ENCODE measurements around the gene DGKB. TPM values are rescaled to one million over a fixed set of nuclear protein-coding genes. Genes with fewer than 3 reads are reported as not detected.

The DGKB gene
- total and polyA plus RNA-seq, 2 experiments from 2014 or later: 0.28 to 1.7 TPM

- 73% methylated on average over 2 of the region's 2 CpGs for WGBS (ENCODE audit: low lambda C conversion rate, missing lambda C conversion rate)
Measured at GRCh38 chr7:14773729-14774271, 128.8 kb downstream of the DGKB start.

GRCh38 chr7:14770614-14771013, 131.9 kb downstream of the DGKB start:
- no peaks in the 10 kb centered on the region for H3K79me2 ChIP-seq
- no peaks in the 10 kb centered on the region for H3K9me3 ChIP-seq (ENCODE audit: low read depth)
- WGBS (ENCODE audit: low lambda C conversion rate, missing lambda C conversion rate): 91% methylated on average over 2 of the region's 2 CpGs
- H2AFZ ChIP-seq: no peak overlapping the region
- no peak overlapping the region for H3K4me2 ChIP-seq
- H3K36me3 ChIP-seq (replicated peaks; ENCODE audit: insufficient read depth, low read depth): no peaks in the 10 kb centered on the region
- H3K27ac ChIP-seq: no peak overlapping the region
- H3K4me3 ChIP-seq: no peak overlapping the region
- no peaks in the 10 kb centered on the region for H4K20me1 ChIP-seq (ENCODE audit: insufficient read depth, poor library complexity, severe bottlenecking)
- H3K9me2 ChIP-seq (replicated peaks; ENCODE audit: insufficient read depth): no peaks in the 10 kb centered on the region
- TF ChIP-seq CTCF (IDR thresholded peaks at IDR 0.05; ENCODE audit: poor library complexity) (no peak), EZH2 (IDR thresholded peaks at IDR 0.05; ENCODE audit: borderline replicate concordance) (no peak), EZH2phosphoT487 (IDR thresholded peaks at IDR 0.05; ENCODE audit: low read depth, severe bottlenecking, unreplicated experiment) (no peak)
- DNase-seq (ENCODE audit: low spot score): no peak
- no peaks in the 10 kb centered on the region for H3K27me3 ChIP-seq
- no peaks in the 10 kb centered on the region for H3K4me1 ChIP-seq (ENCODE audit: insufficient read depth)

More at GRCh38 chr7:14773729-14774271, 128.8 kb downstream of the DGKB start:
- H3K79me2 ChIP-seq: no peaks in the 10 kb centered on the region
- no peaks in the 10 kb centered on the region for H3K36me3 ChIP-seq (replicated peaks; ENCODE audit: insufficient read depth, low read depth)
- no peaks in the 10 kb centered on the region for H3K27me3 ChIP-seq
- H4K20me1 ChIP-seq (ENCODE audit: insufficient read depth, poor library complexity, severe bottlenecking): no peaks in the 10 kb centered on the region
- no peak for DNase-seq (ENCODE audit: low spot score)
- no peak overlapping the region for H3K27ac ChIP-seq
- H3K4me1 ChIP-seq (ENCODE audit: insufficient read depth): no peaks in the 10 kb centered on the region
- TF ChIP-seq EZH2 (IDR thresholded peaks at IDR 0.05; ENCODE audit: borderline replicate concordance): no peak
- TF ChIP-seq CTCF (IDR thresholded peaks at IDR 0.05; ENCODE audit: poor library complexity): no peak
- no peak for TF ChIP-seq EZH2phosphoT487 (IDR thresholded peaks at IDR 0.05; ENCODE audit: low read depth, severe bottlenecking, unreplicated experiment)
- no peaks in the 10 kb centered on the region for H3K9me3 ChIP-seq (ENCODE audit: low read depth)
- H3K4me2 ChIP-seq: no peak overlapping the region
- no peak overlapping the region for H2AFZ ChIP-seq
- no peaks in the 10 kb centered on the region for H3K9me2 ChIP-seq (replicated peaks; ENCODE audit: insufficient read depth)
- no peak overlapping the region for H3K4me3 ChIP-seq

GRCh38 chr7:14769261-14769660, 133.3 kb downstream of the DGKB start:
- WGBS (ENCODE audit: low lambda C conversion rate, missing lambda C conversion rate): 70% methylated on average over 2 of the region's 2 CpGs
- Histone ChIP-seq H3K9me3 (ENCODE audit: low read depth) (no peaks in the 10 kb centered on the region), H3K27ac (no peak overlapping the region), H3K27me3 (no peaks in the 10 kb centered on the region), H4K20me1 (ENCODE audit: insufficient read depth, poor library complexity, severe bottlenecking) (no peaks in the 10 kb centered on the region), H3K9me2 (replicated peaks; ENCODE audit: insufficient read depth) (no peaks in the 10 kb centered on the region), H3K36me3 (replicated peaks; ENCODE audit: insufficient read depth, low read depth) (no peaks in the 10 kb centered on the region), H2AFZ (no peak overlapping the region), H3K4me2 (no peak overlapping the region), H3K79me2 (no peaks in the 10 kb centered on the region), H3K4me1 (ENCODE audit: insufficient read depth) (no peaks in the 10 kb centered on the region), H3K4me3 (no peak overlapping the region)
- DNase-seq (ENCODE audit: low spot score): no peak
- no peak for TF ChIP-seq EZH2phosphoT487 (IDR thresholded peaks at IDR 0.05; ENCODE audit: low read depth, severe bottlenecking, unreplicated experiment)
- TF ChIP-seq CTCF (IDR thresholded peaks at IDR 0.05; ENCODE audit: poor library complexity): no peak
- no peak for TF ChIP-seq EZH2 (IDR thresholded peaks at IDR 0.05; ENCODE audit: borderline replicate concordance)
